Stimulated activated CD4-positive, alpha-beta T cell treated with anti-CD3 and anti-CD28 coated beads, Interleukin-1b, Interleukin-23, amount 100 ng/mL, for 1 hour (primary cell): ENCODE results near the gene TMEM255A.

Source experiments
- DNase-seq, 2 donors: peaks; one replicate each; pipeline ENCODE4 v3.0.0-alpha.2; 2020; ENCODE audit warnings: low read depth in 2 of 2

TMEM255A gene

GRCh38 chrX:120308558-120308957 lies 2.7 kb downstream of the TMEM255A start:
- DNase-seq: no peak

GRCh38 chrX:120306630-120307029 lies 4.6 kb downstream of the TMEM255A start:
- DNase-seq: no peak

- no peak for DNase-seq
Measured at GRCh38 chrX:120305531-120306141, 5.6 kb downstream of the TMEM255A start.

GRCh38 chrX:120304256-120304655 lies 7.0 kb downstream of the TMEM255A start:
- DNase-seq: no peak

GRCh38 chrX:120302434-120302833 lies 8.8 kb downstream of the TMEM255A start:
- DNase-seq: no peak

- no peak for DNase-seq
Measured at GRCh38 chrX:120301960-120302359, 9.3 kb downstream of the TMEM255A start.

- DNase-seq: no peak
Measured at GRCh38 chrX:120301497-120301896, 9.8 kb downstream of the TMEM255A start.

- no peak for DNase-seq
Measured at GRCh38 chrX:120299928-120300327, 11.3 kb downstream of the TMEM255A start.

- no peak for DNase-seq
Measured at GRCh38 chrX:120297923-120298322, 13.3 kb downstream of the TMEM255A start.

- DNase-seq: no peak
Measured at GRCh38 chrX:120294651-120295050, 16.6 kb downstream of the TMEM255A start.

GRCh38 chrX:120293015-120293414 lies 18.2 kb downstream of the TMEM255A start:
- DNase-seq: no peak

- DNase-seq: no peak
Measured at GRCh38 chrX:120291211-120291610, 20.1 kb downstream of the TMEM255A start.

- DNase-seq: no peak
Measured at GRCh38 chrX:120290107-120290506, 21.2 kb downstream of the TMEM255A start.

GRCh38 chrX:120287513-120288112 lies 23.6 kb downstream of the TMEM255A start:
- no peak for DNase-seq

- no peak for DNase-seq
Measured at GRCh38 chrX:120286733-120287512, 24.3 kb downstream of the TMEM255A start.

- DNase-seq: no peak
Measured at GRCh38 chrX:120282697-120283096, 28.6 kb downstream of the TMEM255A start.

- no peak for DNase-seq
Measured at GRCh38 chrX:120281761-120282160, 29.5 kb downstream of the TMEM255A start.

GRCh38 chrX:120281021-120281624 lies 30.1 kb downstream of the TMEM255A start:
- DNase-seq: no peak

- no peak for DNase-seq
Measured at GRCh38 chrX:120274958-120275357, 36.3 kb downstream of the TMEM255A start.

- DNase-seq: no peak
Measured at GRCh38 chrX:120274145-120274544, 37.1 kb downstream of the TMEM255A start.

GRCh38 chrX:120271218-120271617 lies 40.0 kb downstream of the TMEM255A start:
- no peak for DNase-seq

GRCh38 chrX:120270567-120270966 lies 40.7 kb downstream of the TMEM255A start:
- DNase-seq: no peak
